Measurements from ENCODE around the gene KRTAP4-2.

KRTAP4-2 gene

DNA sequence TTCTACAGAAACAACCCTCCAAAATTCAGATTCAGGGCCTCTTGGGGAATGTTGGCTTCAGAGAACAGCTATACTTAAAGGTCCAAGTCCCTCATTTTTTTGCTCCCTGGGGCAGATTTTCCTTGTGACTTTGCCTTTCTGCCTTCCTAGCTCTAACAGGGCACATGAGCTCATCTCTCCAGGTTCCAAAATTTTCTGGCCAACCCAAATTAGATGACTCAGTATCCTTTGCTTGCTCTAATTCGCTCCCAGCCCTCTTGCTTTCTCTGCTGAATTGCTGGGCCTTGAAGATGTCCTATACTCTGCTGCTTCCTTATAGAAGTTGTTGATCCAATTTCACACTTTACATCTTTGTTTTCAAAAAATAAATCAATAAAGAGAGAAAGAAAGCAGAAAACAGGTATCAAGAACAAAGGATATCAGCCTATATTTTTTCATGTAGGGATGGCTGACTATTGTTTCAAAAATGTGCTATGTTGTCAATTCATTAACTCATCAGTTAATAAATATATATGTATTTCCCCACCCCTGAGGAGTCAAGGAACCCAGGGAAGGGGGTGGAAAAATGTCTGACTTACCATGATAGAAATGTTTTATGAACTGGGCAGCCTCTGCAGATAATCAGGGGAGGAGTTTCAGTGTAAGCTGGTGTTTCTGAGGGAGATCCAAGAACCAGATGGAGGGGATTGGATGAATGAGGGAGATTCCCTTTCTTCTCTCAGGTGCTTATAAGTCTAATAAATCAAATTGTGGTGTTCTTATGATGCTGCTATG is 1.0 kb upstream of the KRTAP4-2 start:
- no peak for DNase-seq (ENCODE audit: extremely low spot score)
- ChIA-PET CTCF (interaction anchor here (0.6 to 1.2 kb wide), 2 partner anchors 47 to 484 kb away, joined by 3 to 4 read pairs; no protein-coding TSS in a partner anchor), POLR2A (no interaction called here)
- no peak for TF ChIP-seq CTCF (IDR thresholded peaks at IDR 0.05; ENCODE audit: control extremely low read depth, extremely low read depth, low read depth, missing control alignments)

- no peak for DNase-seq (ENCODE audit: extremely low spot score)
- POLR2A ChIA-PET, result no interaction called here
- TF ChIP-seq CTCF (IDR thresholded peaks at IDR 0.05; ENCODE audit: control extremely low read depth, extremely low read depth, low read depth, missing control alignments), result no peak
- CTCF ChIA-PET, result interaction anchor here (0.6 to 1.2 kb wide), 2 partner anchors 47 to 485 kb away, joined by 3 to 4 read pairs; no protein-coding TSS in a partner anchor
Observed at GRCh38 chr17:41178341-41178740, 320 bp upstream of the KRTAP4-2 start.

DNA sequence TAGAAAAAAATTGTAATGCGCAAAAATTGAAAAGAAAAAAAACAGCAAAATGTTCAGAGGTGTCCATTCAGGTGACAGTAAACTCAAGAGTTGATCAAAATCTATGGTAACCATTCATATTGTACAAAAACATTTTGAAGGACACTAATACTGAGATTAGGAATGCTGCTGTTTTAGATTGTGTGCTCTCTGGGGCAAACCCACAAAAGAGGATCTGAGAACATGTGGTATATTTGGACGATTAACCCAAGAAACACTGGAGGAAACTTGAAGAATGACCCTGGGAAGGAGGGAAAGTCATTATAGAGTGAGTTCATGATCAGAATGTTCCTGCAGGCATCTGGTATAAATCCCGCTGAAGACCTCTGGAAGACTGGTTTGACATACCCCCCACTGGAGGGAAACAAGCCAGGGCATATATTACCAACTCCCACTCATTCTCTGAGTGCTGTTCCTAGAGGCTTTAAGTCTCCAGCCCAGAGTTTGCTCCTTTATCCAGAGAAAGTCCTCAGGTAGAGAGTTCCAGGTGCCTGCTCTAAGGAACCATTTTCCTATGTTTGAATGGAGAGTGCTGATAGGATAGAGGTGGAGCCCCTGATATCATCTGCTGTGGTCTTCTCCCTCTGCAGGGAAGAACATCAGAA is 1.2 kb downstream of the KRTAP4-2 start:
- TF ChIP-seq CTCF (IDR thresholded peaks at IDR 0.05; ENCODE audit: control extremely low read depth, extremely low read depth, low read depth, missing control alignments), result no peak
- DNase-seq (ENCODE audit: extremely low spot score), result no peak
- CTCF ChIA-PET, result no interaction called here
- POLR2A ChIA-PET, result no interaction called here

GRCh38 chr17:41171886-41172285 is 6.1 kb downstream of the KRTAP4-2 start:
- DNase-seq (ENCODE audit: extremely low spot score), result no peak
- CTCF ChIA-PET, result no interaction called here
- TF ChIP-seq CTCF (IDR thresholded peaks at IDR 0.05; ENCODE audit: control extremely low read depth, extremely low read depth, low read depth, missing control alignments), result no peak
- POLR2A ChIA-PET, result no interaction called here

DNA sequence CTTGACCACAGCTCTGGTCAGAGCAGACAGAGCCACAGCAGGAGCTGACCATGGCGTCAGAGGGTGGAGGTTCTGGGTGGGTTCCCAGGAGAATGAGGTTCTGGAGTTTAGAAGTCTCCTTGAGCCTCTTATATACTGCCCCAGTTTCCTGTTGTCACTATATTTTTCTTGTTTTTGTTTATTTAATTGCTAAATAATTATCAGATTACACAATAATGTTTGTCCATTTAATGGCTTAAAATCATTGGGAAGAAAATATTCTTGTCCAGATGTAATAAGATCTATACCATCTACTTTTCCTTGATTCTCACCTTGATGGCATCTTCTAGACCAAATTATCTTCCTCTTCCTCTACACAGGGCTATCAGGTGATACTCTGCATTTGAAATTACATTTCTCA is 9.9 kb downstream of the KRTAP4-2 start, which contains the start of gene KRTAP4-3:
Gene KRTAP4-3, minus strand, starts transcription at position 101 of the 400 bp plus-strand sequence. Its CDS starts 49 bp downstream, at position 52.
- ChIA-PET POLR2A (no interaction called here), CTCF (no interaction called here)
- TF ChIP-seq CTCF (IDR thresholded peaks at IDR 0.05; ENCODE audit: control extremely low read depth, extremely low read depth, low read depth, missing control alignments), result no peak
- no peak for DNase-seq (ENCODE audit: extremely low spot score)

- ChIA-PET CTCF (no interaction called here), POLR2A (no interaction called here)
- no peak for DNase-seq (ENCODE audit: extremely low spot score)
- TF ChIP-seq CTCF (IDR thresholded peaks at IDR 0.05; ENCODE audit: control extremely low read depth, extremely low read depth, low read depth, missing control alignments), result no peak
Observed at GRCh38 chr17:41167561-41167960, 10.5 kb downstream of the KRTAP4-2 start.

Data from GM10248 (cell line).